Adrenal gland (tissue), 12 donors: ENCODE measurements around the gene LEKR1. TPM values are rescaled to one million over a fixed set of nuclear protein-coding genes. Genes with fewer than 3 reads are reported as not detected.

Source experiments
- DNase-seq, 7 donors: peaks; one replicate each; pipeline ENCODE4 v3.0.0-alpha.2; 2019 to 2020
- H3K27ac ChIP-seq, 5 donors: fragments of 200-600 bp; sonication (generic) in 4 of 5; 1 replicate in 3 of 5; 2 replicates in 2 of 5; pipeline versions ENCODE4 v1.5.1 to v1.8.0; 2016 to 2020; ENCODE audit warnings: mild to moderate bottlenecking in 1 of 5
- H3K27me3 ChIP-seq: fragments of 200-600 bp; 2 replicates; pipeline ENCODE4 v1.8.0; 2021
- H3K36me3 ChIP-seq, 2 donors: fragments of 200-600 bp; replicated peaks in 1 of 2; 1 replicate in 1 of 2; 2 replicates in 1 of 2; pipeline versions ENCODE4 v1.5.1 to v1.8.0; 2018 to 2022
- H3K4me1 ChIP-seq, 2 donors: fragments of 200-600 bp; replicated peaks in 1 of 2; 1 replicate in 1 of 2; 2 replicates in 1 of 2; pipeline versions ENCODE4 v1.5.1 to v1.8.0; 2018 to 2021
- H3K4me3 ChIP-seq, 4 donors: fragments of 200-600 bp; sonication (generic) in 3 of 4; one replicate each; pipeline ENCODE4 v1.5.1; 2016 to 2018
- H3K9me3 ChIP-seq, 3 donors: fragments of 200-600 bp; sonication (generic) in 1 of 3; replicated peaks in 1 of 3; 1 replicate in 2 of 3; 2 replicates in 1 of 3; pipeline versions ENCODE4 v1.5.1 to v1.8.0; 2016 to 2021
- POLR2A ChIP-seq, 2 donors: fragments of 450-650 bp; IDR thresholded peaks; one replicate each; pipeline ENCODE4 v1.6.1; 2017; ENCODE audit warnings: antibody characterized with exemption in 2 of 2, mild to moderate bottlenecking in 2 of 2, moderate library complexity in 1 of 2
- WGBS, 4 donors: extraction: QIAGEN DNeasy Blood & Tissue Kit in 2 of 4; methylation state at CpG; one replicate each; pipeline versions ENCODE4 v1.1.5 to v1.1.7; 2013 to 2017; 5-methylcytosine and 5-hydroxymethylcytosine counted together
- intact Hi-C, 2 donors: fragments of 100-400 bp; cut with DNase I; formaldehyde crosslinking; loops; one replicate each; pipeline versions ENCODE4 v1.14.1 to v1.15.0; 2022 to 2023
- polyA plus RNA-seq, 3 donors: library from polyadenylated mRNA; stranded (reverse); fragments of 200-250 nt in 2 of 3; fragments of 350-450 nt in 1 of 3; fragmentation: Illumina TruSeq in 1 of 3; extraction: RNeasy Lipid Tissue Mini Kit (QIAGEN cat#74804) in 1 of 3; gene quantifications; one replicate each; pipeline ENCODE4 v1.2.3, GENCODE V29; 2013 to 2014
- total RNA-seq, 9 donors: library from RNA; depleted of rRNA in 4 of 9; stranded (reverse); fragments of >200 nt in 4 of 9; fragments of 120-200 nt in 1 of 9; fragmentation: NEBNext Ultra II Directional in 1 of 9; extraction: Animal tissue kit (Norgen Biotek cat#: 25700) in 1 of 9; gene quantifications; one replicate each; pipeline versions ENCODE4 v1.1.0 to v1.2.4, GENCODE V29; 2013 to 2023
- TF ChIP-seq, protein P1 (sequence below), 6 experiments: fragments of 450-650 bp in 4 of 6; fragments of 200-600 bp in 2 of 6; sonication (generic) in 1 of 6; IDR thresholded peaks; 1 replicate in 5 of 6; 2 replicates in 1 of 6; pipeline versions ENCODE4 v1.5.1 to v1.8.0; 2016 to 2021; ENCODE audit warnings: antibody characterized with exemption in 6 of 6, mild to moderate bottlenecking in 2 of 6, moderate library complexity in 1 of 6
- donor health status: healthy with polysubstance abuse.
- donor health status: Bipolar disorder and iron deficiency.
- donor health status: DM: yes; HTN: yes; CAD: no.
- donor health status: DM: no; HTN: no; CAD: no.
- donor health status: DM: no; HTN: no; CAD: no.
- donor health status: DM: yes; HTN: yes; CAD: no.

LEKR1 gene
- total and polyA plus RNA-seq, 12 donors, result 0.28 to 2.3 (median 1.5) TPM

DNA sequence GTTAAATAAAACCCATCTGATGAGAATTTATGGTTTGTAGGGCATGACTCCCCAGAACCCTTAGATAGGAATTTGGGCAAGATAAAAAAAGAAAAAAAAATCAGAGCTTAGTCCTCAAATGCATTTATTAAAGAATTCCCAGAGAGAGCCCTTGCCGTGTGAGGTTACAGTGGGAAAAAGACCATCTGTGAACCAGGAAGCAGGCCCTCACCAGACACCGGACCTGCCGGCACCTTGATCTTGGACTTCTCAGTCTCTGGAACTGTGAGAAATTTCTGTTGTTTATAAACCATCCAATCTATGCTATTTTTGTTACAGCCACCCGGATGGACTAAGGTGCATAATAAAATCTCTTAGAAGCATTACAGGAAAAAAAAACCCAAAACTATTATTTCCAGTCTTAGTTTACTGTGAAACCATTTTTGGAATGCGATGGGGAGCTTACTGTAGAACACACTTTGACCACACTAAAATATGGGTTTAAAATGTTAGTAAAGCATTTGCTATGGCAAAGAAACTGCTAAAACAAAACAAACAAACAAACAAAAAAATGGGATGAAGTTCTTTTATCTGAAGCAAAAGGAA, 72.2 kb downstream of the LEKR1 start:
- intact Hi-C loops, result no loop called here
- DNase-seq, result no peak
- no peaks in the 10 kb centered on the region for H3K27me3 ChIP-seq
- no peaks in the 10 kb centered on the region for H3K9me3 ChIP-seq
- no peaks in the 10 kb centered on the region for H3K4me1 ChIP-seq
- no peak overlapping the region for H3K4me3 ChIP-seq
- no peak overlapping the region for H3K27ac ChIP-seq
- no peaks in the 10 kb centered on the region for H3K36me3 ChIP-seq
- TF ChIP-seq POLR2A (IDR thresholded peaks at IDR 0.05), result no peak
- TF ChIP-seq, protein P1, sequence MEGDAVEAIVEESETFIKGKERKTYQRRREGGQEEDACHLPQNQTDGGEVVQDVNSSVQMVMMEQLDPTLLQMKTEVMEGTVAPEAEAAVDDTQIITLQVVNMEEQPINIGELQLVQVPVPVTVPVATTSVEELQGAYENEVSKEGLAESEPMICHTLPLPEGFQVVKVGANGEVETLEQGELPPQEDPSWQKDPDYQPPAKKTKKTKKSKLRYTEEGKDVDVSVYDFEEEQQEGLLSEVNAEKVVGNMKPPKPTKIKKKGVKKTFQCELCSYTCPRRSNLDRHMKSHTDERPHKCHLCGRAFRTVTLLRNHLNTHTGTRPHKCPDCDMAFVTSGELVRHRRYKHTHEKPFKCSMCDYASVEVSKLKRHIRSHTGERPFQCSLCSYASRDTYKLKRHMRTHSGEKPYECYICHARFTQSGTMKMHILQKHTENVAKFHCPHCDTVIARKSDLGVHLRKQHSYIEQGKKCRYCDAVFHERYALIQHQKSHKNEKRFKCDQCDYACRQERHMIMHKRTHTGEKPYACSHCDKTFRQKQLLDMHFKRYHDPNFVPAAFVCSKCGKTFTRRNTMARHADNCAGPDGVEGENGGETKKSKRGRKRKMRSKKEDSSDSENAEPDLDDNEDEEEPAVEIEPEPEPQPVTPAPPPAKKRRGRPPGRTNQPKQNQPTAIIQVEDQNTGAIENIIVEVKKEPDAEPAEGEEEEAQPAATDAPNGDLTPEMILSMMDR (IDR thresholded peaks at IDR 0.05), result no peak
- 79 to 85% (median 83%) methylated on average over 5 of the region's 5 CpGs for WGBS, 4 donors

DNA sequence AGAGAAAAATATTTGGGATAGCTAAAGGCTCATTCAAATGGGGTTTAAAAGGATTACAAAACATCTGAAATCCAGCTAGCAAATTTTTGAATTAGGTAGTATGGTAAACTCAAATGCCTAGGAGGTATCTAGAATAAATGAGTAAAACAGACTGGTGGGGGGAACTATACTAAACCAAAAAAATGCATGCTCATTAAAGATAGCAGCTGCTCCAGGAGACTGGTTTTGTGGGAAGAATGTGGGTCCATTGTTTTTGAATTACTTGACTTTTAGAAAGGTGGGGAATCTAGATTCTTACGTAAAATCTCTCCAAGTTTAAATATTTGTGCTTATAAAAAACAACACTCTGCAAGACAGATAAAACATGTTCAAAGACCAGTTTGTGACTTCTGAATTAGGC, 73.8 kb downstream of the LEKR1 start:
- intact Hi-C loops, result no loop called here

DNA sequence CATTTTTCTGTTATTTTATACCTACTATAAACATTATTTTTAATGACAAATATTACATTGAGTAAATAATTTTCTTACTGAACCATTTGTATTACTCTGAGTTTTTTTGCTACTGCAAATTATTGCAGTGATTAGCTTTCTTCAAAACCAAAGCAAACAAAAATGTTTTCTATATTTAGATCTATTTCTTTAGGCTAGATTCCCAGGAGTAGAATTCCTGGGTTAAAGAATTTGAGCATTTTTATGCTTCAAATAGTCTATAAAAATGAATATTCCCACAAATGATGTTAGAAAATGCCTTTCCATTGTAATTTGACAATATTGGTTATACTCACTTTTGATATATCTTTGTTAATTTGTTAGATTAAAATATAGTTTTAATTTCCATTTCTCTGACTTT, 76.8 kb downstream of the LEKR1 start:
- no peaks in the 10 kb centered on the region for H3K4me1 ChIP-seq
- no peak for DNase-seq
- intact Hi-C loops, result no loop called here
- no peaks in the 10 kb centered on the region for H3K27me3 ChIP-seq
- no peak overlapping the region for H3K27ac ChIP-seq
- no peaks in the 10 kb centered on the region for H3K36me3 ChIP-seq
- H3K9me3 ChIP-seq, result no peaks in the 10 kb centered on the region
- H3K4me3 ChIP-seq, result no peak overlapping the region
- TF ChIP-seq POLR2A (IDR thresholded peaks at IDR 0.05), result no peak
- TF ChIP-seq, protein P1 (IDR thresholded peaks at IDR 0.05), result no peak

More for the DNA sequence above, 73.8 kb downstream of the LEKR1 start:
- Histone ChIP-seq H3K4me3 (no peak overlapping the region), H3K36me3 (no peaks in the 10 kb centered on the region), H3K27me3 (no peaks in the 10 kb centered on the region), H3K9me3 (no peaks in the 10 kb centered on the region), H3K4me1 (no peaks in the 10 kb centered on the region), H3K27ac (no peak overlapping the region)
- TF ChIP-seq, protein P1 (IDR thresholded peaks at IDR 0.05), result no peak
- TF ChIP-seq POLR2A (IDR thresholded peaks at IDR 0.05), result no peak
- WGBS, 4 donors, result 90 to 97% (median 91%) methylated on average over 1 of the region's 1 CpG
- no peak for DNase-seq

DNA sequence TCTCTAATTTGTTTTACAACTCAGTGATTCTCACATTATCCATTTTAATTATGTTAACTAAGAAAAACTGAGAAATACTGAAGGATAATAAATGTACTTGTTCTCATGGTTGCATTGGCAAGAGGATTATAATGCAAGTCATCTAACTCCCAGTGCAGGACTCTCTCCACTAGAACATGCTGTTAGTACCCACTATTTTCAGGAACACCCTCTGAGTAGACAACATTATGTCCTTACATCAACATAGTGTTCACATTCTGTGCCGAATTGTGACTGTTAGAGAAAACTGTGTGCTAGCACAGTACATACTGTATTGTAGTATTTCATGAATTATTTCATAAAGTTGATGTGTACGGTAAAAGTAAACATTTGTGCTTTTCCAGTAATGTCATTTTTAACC, 80.1 kb downstream of the LEKR1 start:
- Histone ChIP-seq H3K9me3 (no peaks in the 10 kb centered on the region), H3K4me3 (no peak overlapping the region), H3K36me3 (no peaks in the 10 kb centered on the region), H3K4me1 (no peaks in the 10 kb centered on the region), H3K27ac (no peak overlapping the region), H3K27me3 (no peaks in the 10 kb centered on the region)
- 69 to 79% (median 73%) methylated on average over 2 of the region's 2 CpGs for WGBS, 4 donors
- intact Hi-C loops, result no loop called here
- TF ChIP-seq POLR2A (IDR thresholded peaks at IDR 0.05), result no peak
- TF ChIP-seq, protein P1 (IDR thresholded peaks at IDR 0.05), result no peak
- no peak for DNase-seq
